Glomerular endothelial cell (primary cell): ENCODE measurements around the gene ACSF2. TPM values are rescaled to one million over a fixed set of nuclear protein-coding genes. Genes with fewer than 3 reads are reported as not detected.

ENCODE experiments used
- DNase-seq: peaks from one replicate; pipeline ENCODE4 v3.0.0-alpha.2; 2011; ENCODE audit warnings: low read depth, low spot score; ENCODE audit errors: extremely low read depth
- total RNA-seq: library from RNA; depleted of rRNA; stranded (reverse); fragments of >200 nt; gene quantifications from 2 replicates; pipeline ENCODE4 v1.2.3, GENCODE V29; 2015

The ACSF2 gene
- total RNA-seq, 1 donor from 2014 or later, result 37.2 TPM

GRCh38 chr17:50519141-50519834, 93.3 kb downstream of the ACSF2 start:
- DNase-seq, result no peak

GRCh38 chr17:50520483-50520882, 94.5 kb downstream of the ACSF2 start:
- DNase-seq, result no peak

- DNase-seq, result no peak
Observed at GRCh38 chr17:50521514-50521913, 95.5 kb downstream of the ACSF2 start.

GRCh38 chr17:50522766-50523165, 96.7 kb downstream of the ACSF2 start:
- DNase-seq, result no peak

GRCh38 chr17:50523208-50523607, 97.2 kb downstream of the ACSF2 start:
- DNase-seq, result no peak

Other genes starting within 250 kb of the ACSF2 start
- gene COL1A1, start 224.6 kb upstream of the ACSF2 start, total RNA-seq, result 118 and 702 TPM in 2 replicates
- gene TMEM92, start 151.8 kb upstream of the ACSF2 start, total RNA-seq, result 0.12 and 0.73 TPM in 2 replicates
- gene XYLT2, start 80.1 kb upstream of the ACSF2 start, total RNA-seq, result 40.1 and 45.8 TPM in 2 replicates
- gene MRPL27, start 53.0 kb upstream of the ACSF2 start, total RNA-seq, result 53.6 and 57.3 TPM in 2 replicates
- 2.7 and 3.9 TPM in 2 replicates for gene EME1, start 53.0 kb upstream of the ACSF2 start, total RNA-seq
- gene LRRC59, start 28.7 kb upstream of the ACSF2 start, total RNA-seq, result 142 and 157 TPM in 2 replicates
- gene CHAD, start 42.7 kb downstream of the ACSF2 start, total RNA-seq, result not detected in 2 replicates
- 30.1 and 34.7 TPM in 2 replicates for gene RSAD1, start 52.6 kb downstream of the ACSF2 start, total RNA-seq
- gene MYCBPAP, start 82.2 kb downstream of the ACSF2 start, total RNA-seq, result 0.23 and 1.6 TPM in 2 replicates
- gene EPN3, start 106.5 kb downstream of the ACSF2 start, total RNA-seq, result 0.23 and 7.4 TPM in 2 replicates
- gene SPATA20, start 121.0 kb downstream of the ACSF2 start, total RNA-seq, result 127 and 145 TPM in 2 replicates
- gene CACNA1G, start 134.5 kb downstream of the ACSF2 start, total RNA-seq, result not detected in 2 replicates
- 1.1 and 2.2 TPM in 2 replicates for gene ABCC3, start 208.7 kb downstream of the ACSF2 start, total RNA-seq